ENCODE data around the gene RHOBTB1.

RHOBTB1 gene

DNA sequence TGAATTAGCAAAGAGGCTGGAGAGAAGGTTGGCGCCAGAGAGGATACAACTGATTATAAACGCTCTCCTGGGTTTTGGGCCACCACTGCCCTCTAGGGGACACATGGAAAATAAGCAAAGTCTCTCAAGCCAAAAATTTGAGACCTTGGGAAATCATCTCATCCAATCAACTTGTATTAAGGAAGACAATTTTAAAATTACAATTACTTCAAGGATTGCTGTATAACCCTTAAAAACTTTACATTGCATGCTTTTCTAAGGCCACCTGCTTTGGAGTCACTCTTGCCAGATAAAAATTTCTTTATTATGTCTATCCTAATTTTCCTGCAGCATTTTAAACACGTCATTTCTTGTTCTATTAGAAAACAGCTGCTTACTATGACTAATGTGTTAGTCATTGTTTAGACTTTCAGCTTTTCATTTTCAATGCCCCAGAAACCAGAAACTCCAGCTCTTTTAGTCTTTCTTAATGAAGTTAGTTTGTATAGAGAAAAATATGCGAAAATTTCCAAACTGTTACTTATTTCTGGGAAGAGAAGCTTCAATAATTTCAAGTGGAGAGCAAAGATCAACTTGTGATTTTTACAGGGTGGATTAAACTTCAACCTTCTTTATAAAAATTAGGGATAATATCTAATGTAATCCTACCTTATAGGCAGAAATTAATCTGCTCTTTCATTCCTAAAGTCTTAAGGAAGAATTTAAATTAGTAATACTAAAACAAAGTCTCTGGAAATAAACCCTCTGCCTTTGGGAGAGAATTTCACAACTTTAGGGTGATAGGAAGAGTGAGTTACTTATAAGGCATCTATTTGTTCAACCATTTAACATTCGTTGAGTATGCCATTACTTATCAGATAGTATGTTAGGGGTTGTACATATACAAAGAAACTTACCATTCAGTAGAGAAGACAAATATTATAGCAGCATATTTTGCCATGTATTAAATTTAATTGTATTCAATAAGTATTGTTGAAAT is 20.6 kb upstream of the RHOBTB1 start:
- no peak for DNase-seq

DNA sequence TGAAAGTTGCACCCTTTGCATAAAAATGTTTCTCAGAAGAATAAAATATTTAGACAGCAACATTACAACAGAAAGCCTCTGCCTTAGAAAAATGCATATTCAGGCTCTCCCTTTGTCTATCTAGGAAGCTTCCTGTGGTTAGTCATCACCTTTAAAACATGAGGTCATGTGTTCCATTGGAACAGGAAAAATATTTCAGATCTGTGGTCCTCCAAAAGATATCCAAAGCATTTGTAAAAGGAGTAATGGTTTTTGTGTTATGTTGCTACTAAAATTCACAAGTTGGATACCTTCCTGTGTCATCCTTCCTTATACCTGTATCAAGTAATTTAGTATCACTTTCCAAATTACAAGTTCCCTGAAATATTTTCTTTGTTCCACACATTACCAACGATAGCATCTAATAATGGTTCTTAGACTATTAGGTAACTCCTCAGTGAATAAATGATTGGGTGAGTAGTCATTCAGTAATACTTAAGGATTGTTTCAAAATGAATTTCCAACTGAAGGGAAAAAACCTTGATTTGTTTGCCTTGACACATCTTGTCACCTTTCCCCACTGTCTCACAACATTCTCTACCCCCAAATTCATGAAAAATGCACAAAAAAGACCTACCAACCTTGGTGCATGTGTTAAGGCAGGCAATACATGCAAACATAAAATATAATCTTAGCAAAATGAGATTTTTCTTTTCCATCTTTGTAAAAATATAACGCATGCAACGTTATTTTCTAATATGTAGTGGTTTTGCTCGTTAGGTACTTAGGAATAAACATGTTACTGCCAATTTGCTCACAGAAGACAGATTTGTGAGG is 19.7 kb upstream of the RHOBTB1 start:
- DNase-seq, result no peak

- no peak for DNase-seq
Observed at GRCh38 chr10:60962946-60963345, 19.0 kb upstream of the RHOBTB1 start.

GRCh38 chr10:60960913-60961312 is 16.9 kb upstream of the RHOBTB1 start:
- no peak for DNase-seq

DNA sequence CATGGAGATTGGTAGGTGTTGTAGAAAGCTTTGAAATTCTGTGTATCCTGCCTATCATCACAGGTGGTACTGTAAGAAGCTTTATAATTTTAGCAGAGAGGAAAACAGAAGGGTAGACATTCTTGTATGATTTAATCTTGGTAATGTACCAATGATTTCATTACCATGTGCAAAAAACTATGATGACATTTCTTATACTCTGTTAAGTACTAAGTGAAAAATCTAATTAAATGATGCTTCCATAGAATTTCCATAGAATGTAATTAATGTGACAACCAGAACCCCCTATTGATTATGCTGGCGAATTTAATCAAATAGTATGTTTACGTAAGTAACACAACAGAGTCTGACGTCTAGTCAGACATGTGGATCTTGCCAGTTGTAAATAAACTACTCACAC is 16.0 kb upstream of the RHOBTB1 start:
- DNase-seq, result no peak

GRCh38 chr10:60958892-60959601 is 15.1 kb upstream of the RHOBTB1 start:
- DNase-seq, result no peak

DNA sequence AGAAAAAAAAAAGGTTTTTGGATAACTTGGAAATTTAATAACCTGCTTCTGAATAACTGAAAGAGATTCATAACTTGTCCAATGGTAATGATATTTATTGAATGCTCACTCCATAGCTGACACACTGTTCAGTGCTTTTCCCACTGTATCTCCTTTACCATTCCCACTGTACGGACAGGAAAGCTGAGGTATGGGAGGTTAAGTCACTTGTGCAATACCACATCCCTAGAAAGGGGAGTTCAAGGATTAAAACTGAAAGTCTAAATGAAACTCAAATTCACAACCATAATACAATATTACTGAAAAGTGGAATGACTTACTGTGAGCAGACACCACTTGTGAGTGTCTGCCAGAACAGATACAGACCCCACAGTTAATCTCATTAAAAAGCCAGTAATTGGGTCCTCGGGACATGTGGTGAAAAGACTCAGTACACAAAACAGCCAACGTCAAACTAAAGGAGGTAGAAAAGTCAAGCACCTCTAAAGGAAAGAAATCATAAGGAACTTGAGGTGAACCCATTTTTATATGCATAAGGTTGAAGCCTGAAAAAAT is 13.8 kb upstream of the RHOBTB1 start:
- DNase-seq, result no peak

GRCh38 chr10:60955957-60956425 is 12.0 kb upstream of the RHOBTB1 start:
- no peak for DNase-seq

DNA sequence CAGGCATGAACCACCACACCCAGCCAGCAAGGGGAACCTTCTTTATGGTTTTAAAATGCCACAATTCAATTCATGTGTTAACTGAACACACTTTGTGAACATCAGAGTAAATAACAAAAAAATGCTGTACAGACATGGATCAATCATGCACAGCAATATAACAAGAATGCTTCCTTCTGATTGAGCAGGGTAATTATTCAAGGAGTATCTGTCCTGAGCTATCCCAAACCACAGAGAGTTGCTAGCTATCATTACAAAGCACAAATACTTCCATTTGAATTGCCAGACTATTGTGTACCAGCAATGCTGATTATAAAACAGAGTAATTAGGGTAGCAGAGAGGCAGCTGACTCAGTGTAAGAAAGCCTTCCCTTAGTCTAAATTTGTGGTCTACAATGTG is 11.3 kb upstream of the RHOBTB1 start:
- no peak for DNase-seq

DNA sequence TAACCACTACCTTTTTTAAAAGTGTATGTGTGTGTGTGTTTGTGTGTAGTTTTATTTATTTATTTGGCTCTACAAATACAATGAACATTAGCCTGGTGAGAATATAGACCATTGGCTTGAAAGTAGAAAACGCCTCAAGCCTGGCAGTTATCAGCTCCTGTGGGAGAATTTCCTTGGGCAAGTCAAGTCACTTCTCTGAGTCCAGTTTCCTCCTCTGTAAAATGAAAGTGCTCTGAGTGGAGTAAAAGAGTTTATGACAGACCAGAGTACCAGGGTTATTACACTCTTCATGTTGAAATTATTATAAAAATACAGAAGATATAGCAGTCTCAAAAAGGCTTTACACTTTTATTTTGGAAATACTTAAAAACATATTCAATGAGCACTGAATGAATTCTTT is 10.1 kb upstream of the RHOBTB1 start:
- DNase-seq, result no peak

DNA sequence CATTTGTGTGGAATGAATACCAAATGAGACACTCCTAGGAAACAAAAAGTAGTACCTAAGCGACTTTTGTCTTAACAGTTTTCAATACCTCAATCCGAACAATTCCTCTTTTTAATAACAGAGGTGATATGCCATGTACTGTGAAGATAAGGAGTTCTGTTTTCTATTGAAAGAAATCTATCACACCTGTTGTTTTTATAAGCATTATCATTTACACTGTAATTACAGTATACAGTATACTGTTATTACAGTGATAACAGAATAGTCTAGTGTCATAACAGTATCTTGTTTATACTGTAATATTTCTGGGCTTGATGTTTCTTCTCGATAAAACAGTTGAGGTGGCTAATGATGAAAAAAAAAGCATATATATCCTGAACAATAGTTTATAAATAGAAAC is 9.4 kb upstream of the RHOBTB1 start:
- DNase-seq, result no peak

- no peak for DNase-seq
Observed at GRCh38 chr10:60952846-60953220, 8.8 kb upstream of the RHOBTB1 start.

- DNase-seq, result no peak
Observed at GRCh38 chr10:60952067-60952845, 8.3 kb upstream of the RHOBTB1 start.

- DNase-seq, result no peak
Observed at GRCh38 chr10:60951272-60951724, 7.3 kb upstream of the RHOBTB1 start.

DNA sequence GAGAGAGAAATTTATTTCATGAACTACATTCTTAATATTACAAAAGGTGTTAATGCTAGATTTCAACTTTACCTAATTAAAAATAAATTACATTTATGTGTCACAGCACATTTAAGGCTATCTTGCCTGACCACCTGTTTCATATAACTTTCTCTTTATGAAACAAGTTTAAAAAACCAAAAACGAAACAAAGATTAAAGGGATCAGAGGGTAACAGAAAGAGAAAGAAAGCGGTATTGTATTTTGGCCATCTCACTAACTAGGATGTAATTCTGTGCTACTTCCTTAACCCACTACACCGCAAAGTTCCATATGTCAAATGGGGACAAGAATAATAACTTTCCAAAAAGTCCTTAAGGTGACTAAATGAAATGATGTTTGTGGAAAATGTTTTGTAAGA is 6.3 kb upstream of the RHOBTB1 start:
- no peak for DNase-seq

GRCh38 chr10:60948851-60949250 is 4.9 kb upstream of the RHOBTB1 start:
- DNase-seq, result no peak

DNA sequence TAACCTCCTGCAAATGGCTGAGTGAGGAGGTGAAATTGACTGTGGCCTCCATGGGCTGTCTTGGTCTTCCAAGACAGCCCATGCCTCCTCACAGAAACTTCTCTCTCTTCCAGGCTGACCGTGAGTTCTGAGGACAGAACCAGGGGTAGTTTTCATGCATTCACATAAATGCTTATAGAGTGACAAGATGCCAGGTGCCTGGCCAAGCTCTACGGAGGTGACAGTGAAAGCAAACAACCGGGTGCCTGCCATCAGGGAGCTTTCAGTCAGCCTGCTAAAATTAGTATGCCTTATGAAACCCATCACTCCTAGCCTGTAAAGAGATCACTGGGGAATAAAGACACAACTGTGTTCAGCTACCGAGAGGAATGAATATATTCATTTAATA is 919 bp upstream of the RHOBTB1 start:
- DNase-seq, result no peak

DNA sequence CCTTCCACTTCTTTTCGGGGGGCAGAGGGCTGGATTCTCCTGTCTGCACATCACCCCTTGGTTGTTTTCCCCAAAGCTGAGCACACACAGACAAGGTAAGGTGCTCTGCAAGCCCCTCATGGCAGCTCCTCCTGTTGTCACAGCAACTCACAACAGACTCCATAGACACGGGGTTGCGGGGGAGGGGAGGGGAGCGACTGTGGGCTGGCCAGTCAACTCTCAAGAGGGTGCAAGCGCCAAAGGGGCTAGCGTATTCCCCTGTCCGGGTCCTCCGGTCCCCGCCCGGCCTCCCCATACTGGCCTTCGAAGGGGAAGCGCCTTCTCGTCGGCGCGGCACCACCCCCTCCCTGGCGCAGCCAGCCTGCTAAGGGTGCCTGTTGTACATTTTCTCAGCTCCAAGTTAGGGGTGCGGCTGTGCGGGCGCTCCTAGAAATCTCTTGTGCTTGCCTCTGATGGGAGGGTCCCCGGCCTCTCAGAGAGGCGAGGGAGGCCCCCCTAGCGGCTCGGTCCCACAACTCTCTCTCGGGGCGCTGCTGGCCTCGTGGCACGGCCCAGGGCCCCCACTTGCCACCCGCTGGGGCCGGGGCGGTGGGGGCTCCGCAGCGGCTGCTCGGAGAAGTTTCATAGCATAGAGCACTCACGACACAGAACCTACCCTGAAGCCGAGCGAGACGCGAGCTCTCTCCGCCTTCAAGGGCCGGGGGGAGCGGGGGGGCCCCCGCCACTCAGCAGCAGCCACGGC is 498 bp downstream of the RHOBTB1 start:
- no peak for DNase-seq

GRCh38 chr10:60942788-60943315 is 1.1 kb downstream of the RHOBTB1 start:
- no peak for DNase-seq

DNA sequence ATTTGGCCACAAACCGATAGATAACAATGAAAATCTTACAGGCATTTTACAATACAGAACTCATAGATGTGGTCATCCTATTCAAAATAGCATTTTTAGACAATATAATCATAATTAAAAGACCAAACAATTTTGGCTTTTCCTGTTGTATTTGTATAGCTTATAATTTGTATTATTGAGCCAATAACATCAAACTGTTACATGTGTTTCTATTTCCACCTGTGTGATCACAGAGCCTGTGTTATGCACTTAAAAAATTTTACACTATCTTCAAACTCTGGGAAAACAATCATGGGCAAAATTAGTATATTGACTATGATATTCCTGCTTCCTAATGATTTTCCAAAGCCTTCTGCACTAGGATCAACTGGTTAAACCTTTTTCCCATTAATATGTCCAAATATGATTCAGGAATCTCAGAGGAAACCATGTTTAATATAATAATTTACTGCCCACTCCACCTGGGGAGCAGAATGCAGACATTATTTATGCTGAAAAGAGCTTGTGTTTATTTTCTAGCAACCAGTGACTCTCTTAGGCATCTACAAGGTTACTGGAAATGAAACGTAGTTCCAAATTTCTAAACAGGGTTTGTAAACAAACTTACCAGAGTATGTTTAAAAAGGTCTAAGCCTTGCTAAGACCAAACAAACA is 1.7 kb downstream of the RHOBTB1 start:
- DNase-seq, result no peak
